ENCODE measurements around the gene IAH1. TPM values are rescaled to one million over a fixed set of nuclear protein-coding genes. Genes with fewer than 3 reads are reported as not detected.

Gene IAH1
- total RNA-seq, 1 experiment from 2014 or later: 39.3 TPM

GRCh38 chr2:9517118-9517782 lies 42.9 kb downstream of the IAH1 start:
- ChIA-PET CTCF (no interaction called here), POLR2A (ENCODE audit: unreplicated experiment) (no interaction called here)
- Histone ChIP-seq H3K27me3 (ENCODE audit: low read length) (no peaks in the 10 kb centered on the region), H2AFZ (ENCODE audit: low read length) (no peak overlapping the region), H3K9me2 (replicated peaks; ENCODE audit: low read length) (no peaks in the 10 kb centered on the region), H3K9ac (ENCODE audit: low read length) (no peak overlapping the region), H3K36me3 (ENCODE audit: low read depth, low read length) (peaks cover 32% of the 10 kb centered on the region), H3F3A (ENCODE audit: low read length, unreplicated experiment) (no peaks in the 10 kb centered on the region), H3K79me2 (ENCODE audit: low read length) (no peaks in the 10 kb centered on the region), H3K27ac (ENCODE audit: low read length) (no peak overlapping the region), H3K4me1 (ENCODE audit: insufficient read depth, low read length) (no peaks in the 10 kb centered on the region), H3K4me3 (ENCODE audit: low read length) (no peak overlapping the region), H4K20me1 (ENCODE audit: low read length) (no peaks in the 10 kb centered on the region), H3K4me2 (ENCODE audit: low read length) (no peak overlapping the region), H3K9me3 (ENCODE audit: low read length) (no peaks in the 10 kb centered on the region)
- intact Hi-C loops (cut with micrococcal nuclease): no loop called here
- no TSS peak for BruUV-seq (replicated peaks)
- TF ChIP-seq CTCF (conservative IDR thresholded peaks at IDR 0.05; ENCODE audit: low read depth, low read length) (no peak), EZH2phosphoT487 (IDR thresholded peaks at IDR 0.05; ENCODE audit: borderline replicate concordance, low read length) (no peak), EZH2 (IDR thresholded peaks at IDR 0.05; ENCODE audit: low read length, unreplicated experiment) (no peak)
- no peak for DNase-seq
- ATAC-seq: no peak

DNA sequence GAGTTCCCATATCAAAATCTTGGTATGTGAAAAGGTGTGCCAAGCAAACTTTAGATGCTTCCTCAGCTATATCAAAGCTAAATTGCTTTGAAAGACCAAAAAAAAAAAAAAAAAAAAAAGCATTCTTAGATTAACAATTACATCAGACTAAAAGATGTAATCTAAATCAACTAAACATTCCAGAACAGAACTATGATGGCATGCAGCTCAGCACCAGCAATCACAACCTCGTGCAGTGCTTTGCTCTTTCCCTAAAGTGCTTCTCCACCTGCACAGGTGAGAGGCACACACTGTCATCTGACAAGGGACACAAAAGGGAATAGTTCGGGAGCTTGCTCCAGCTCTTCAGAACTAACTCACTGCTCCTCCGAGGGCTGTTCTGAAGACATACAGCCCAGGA lies 43.8 kb downstream of the IAH1 start:
- no peaks in the 10 kb centered on the region for H3K27me3 ChIP-seq (ENCODE audit: low read length)
- ChIA-PET CTCF (no interaction called here), POLR2A (ENCODE audit: unreplicated experiment) (no interaction called here)
- no TSS peak for BruUV-seq (replicated peaks)
- DNase-seq (no peak), ATAC-seq (no peak)
- H4K20me1 ChIP-seq (ENCODE audit: low read length): no peaks in the 10 kb centered on the region
- no peak for TF ChIP-seq CTCF (conservative IDR thresholded peaks at IDR 0.05; ENCODE audit: low read depth, low read length)
- no peak for TF ChIP-seq EZH2 (IDR thresholded peaks at IDR 0.05; ENCODE audit: low read length, unreplicated experiment)
- TF ChIP-seq EZH2phosphoT487 (IDR thresholded peaks at IDR 0.05; ENCODE audit: borderline replicate concordance, low read length): no peak
- no peak overlapping the region for H2AFZ ChIP-seq (ENCODE audit: low read length)
- H3K27ac ChIP-seq (ENCODE audit: low read length): no peak overlapping the region
- H3K9me3 ChIP-seq (ENCODE audit: low read length): no peaks in the 10 kb centered on the region
- H3K4me1 ChIP-seq (ENCODE audit: insufficient read depth, low read length): no peaks in the 10 kb centered on the region
- H3F3A ChIP-seq (ENCODE audit: low read length, unreplicated experiment): no peaks in the 10 kb centered on the region
- no peaks in the 10 kb centered on the region for H3K79me2 ChIP-seq (ENCODE audit: low read length)
- intact Hi-C loops (cut with micrococcal nuclease): no loop called here
- H3K36me3 ChIP-seq (ENCODE audit: low read depth, low read length): peaks cover 28% of the 10 kb centered on the region
- H3K9ac ChIP-seq (ENCODE audit: low read length): no peak overlapping the region
- no peak overlapping the region for H3K4me3 ChIP-seq (ENCODE audit: low read length)
- H3K4me2 ChIP-seq (ENCODE audit: low read length): no peak overlapping the region
- H3K9me2 ChIP-seq (replicated peaks; ENCODE audit: low read length): no peaks in the 10 kb centered on the region

- no peaks in the 10 kb centered on the region for H3K9me3 ChIP-seq (ENCODE audit: low read length)
- no peak overlapping the region for H3K4me2 ChIP-seq (ENCODE audit: low read length)
- H3K4me1 ChIP-seq (ENCODE audit: insufficient read depth, low read length): no peaks in the 10 kb centered on the region
- H3K79me2 ChIP-seq (ENCODE audit: low read length): no peaks in the 10 kb centered on the region
- H3K27ac ChIP-seq (ENCODE audit: low read length): no peak overlapping the region
- CTCF ChIA-PET: no interaction called here
- ATAC-seq: no peak
- no peaks in the 10 kb centered on the region for H3K9me2 ChIP-seq (replicated peaks; ENCODE audit: low read length)
- peaks cover 25% of the 10 kb centered on the region for H3K36me3 ChIP-seq (ENCODE audit: low read depth, low read length)
- no peaks in the 10 kb centered on the region for H3K27me3 ChIP-seq (ENCODE audit: low read length)
- POLR2A ChIA-PET (ENCODE audit: unreplicated experiment): no interaction called here
- H3K4me3 ChIP-seq (ENCODE audit: low read length): no peak overlapping the region
- BruUV-seq (replicated peaks): no TSS peak
- intact Hi-C loops (cut with micrococcal nuclease): no loop called here
- no peak overlapping the region for H3K9ac ChIP-seq (ENCODE audit: low read length)
- no peaks in the 10 kb centered on the region for H3F3A ChIP-seq (ENCODE audit: low read length, unreplicated experiment)
- DNase-seq: no peak
- H4K20me1 ChIP-seq (ENCODE audit: low read length): no peaks in the 10 kb centered on the region
- no peak overlapping the region for H2AFZ ChIP-seq (ENCODE audit: low read length)
- TF ChIP-seq CTCF (conservative IDR thresholded peaks at IDR 0.05; ENCODE audit: low read depth, low read length) (no peak), EZH2 (IDR thresholded peaks at IDR 0.05; ENCODE audit: low read length, unreplicated experiment) (no peak), EZH2phosphoT487 (IDR thresholded peaks at IDR 0.05; ENCODE audit: borderline replicate concordance, low read length) (no peak)
Observed at GRCh38 chr2:9518780-9519179, 44.4 kb downstream of the IAH1 start.
